T-helper 17 cell (primary cell): ENCODE results near the gene RAD23A. TPM values are rescaled to one million over a fixed set of nuclear protein-coding genes. Genes with fewer than 3 reads are reported as not detected.
"Not testable (repeated sequence)": the region's sequence is repeated elsewhere in the genome, so short reads cannot be mapped to it uniquely, and the experiment has no call there.

Experiments
- ATAC-seq: fragments of 150-1000 bp; cut with Tn5 transposase; 2 replicates; pipeline ENCODE4 v1.10.0; 2021; ENCODE audit warnings: mild to moderate bottlenecking, moderate library complexity
- DNase-seq, 3 donors: peaks; one replicate each; pipeline versions ENCODE4 v3.0.0 to v3.0.0-alpha.2; 2020 to 2021
- H3K9me3 ChIP-seq: one replicate; pipeline ENCODE4 v1.7.0; 2013; ENCODE audit warnings: low read length, mild to moderate bottlenecking; ENCODE audit not compliant: control insufficient read depth, poor library complexity, severe bottlenecking
- H3K27ac Mint-ChIP-seq: one replicate; pipeline ENCODE4 v1.8.0; 2022; ENCODE audit warnings: mild to moderate bottlenecking, moderate library complexity, mixed read lengths
- H3K27me3 Mint-ChIP-seq: one replicate; pipeline ENCODE4 v1.8.0; 2022; ENCODE audit warnings: mixed read lengths
- H3K36me3 Mint-ChIP-seq: one replicate; pipeline ENCODE4 v1.8.0; 2022; ENCODE audit warnings: low read depth, mixed read lengths
- H3K4me1 Mint-ChIP-seq: one replicate; pipeline ENCODE4 v1.8.0; 2022; ENCODE audit warnings: mild to moderate bottlenecking, mixed read lengths
- H3K4me3 Mint-ChIP-seq: one replicate; pipeline ENCODE4 v1.8.0; 2022; ENCODE audit warnings: mild to moderate bottlenecking, moderate library complexity, mixed read lengths
- total RNA-seq, 4 donors: library from RNA in 2 of 4; stranded (reverse) in 2 of 4; gene quantifications; one replicate each; pipeline ENCODE4 v1.2.3 and lab custom pipeline; 2022 to 2026

Gene RAD23A
- total RNA-seq, 2 donors from 2014 or later: 74.1 to 82.1 TPM

GRCh38 chr19:12944104-12944674 is 1.5 kb upstream of the RAD23A start:
- H3K9me3 ChIP-seq: no peaks in the 10 kb centered on the region
- H3K4me1 Mint-ChIP-seq: peaks cover 41% of the 10 kb centered on the region
- H3K27ac Mint-ChIP-seq: peak overlapping the region; percentile 98
- peak overlapping the region; percentile 67 for H3K4me3 Mint-ChIP-seq
- no peak for DNase-seq
- no peak for ATAC-seq
- no peaks in the 10 kb centered on the region for H3K27me3 Mint-ChIP-seq
- peaks cover 13% of the 10 kb centered on the region for H3K36me3 Mint-ChIP-seq

GRCh38 chr19:12946092-12946721 is 545 bp downstream of the RAD23A start:
- H3K4me3 Mint-ChIP-seq: peak overlapping the region; percentile 91
- H3K36me3 Mint-ChIP-seq: peaks cover 13% of the 10 kb centered on the region
- peaks cover 28% of the 10 kb centered on the region for H3K4me1 Mint-ChIP-seq
- DNase-seq (peak; percentile 28 to 39 (median 37)), ATAC-seq (peak; percentile 50)
- no peaks in the 10 kb centered on the region for H3K9me3 ChIP-seq
- peak overlapping the region; percentile 98 for H3K27ac Mint-ChIP-seq
- no peaks in the 10 kb centered on the region for H3K27me3 Mint-ChIP-seq

DNA sequence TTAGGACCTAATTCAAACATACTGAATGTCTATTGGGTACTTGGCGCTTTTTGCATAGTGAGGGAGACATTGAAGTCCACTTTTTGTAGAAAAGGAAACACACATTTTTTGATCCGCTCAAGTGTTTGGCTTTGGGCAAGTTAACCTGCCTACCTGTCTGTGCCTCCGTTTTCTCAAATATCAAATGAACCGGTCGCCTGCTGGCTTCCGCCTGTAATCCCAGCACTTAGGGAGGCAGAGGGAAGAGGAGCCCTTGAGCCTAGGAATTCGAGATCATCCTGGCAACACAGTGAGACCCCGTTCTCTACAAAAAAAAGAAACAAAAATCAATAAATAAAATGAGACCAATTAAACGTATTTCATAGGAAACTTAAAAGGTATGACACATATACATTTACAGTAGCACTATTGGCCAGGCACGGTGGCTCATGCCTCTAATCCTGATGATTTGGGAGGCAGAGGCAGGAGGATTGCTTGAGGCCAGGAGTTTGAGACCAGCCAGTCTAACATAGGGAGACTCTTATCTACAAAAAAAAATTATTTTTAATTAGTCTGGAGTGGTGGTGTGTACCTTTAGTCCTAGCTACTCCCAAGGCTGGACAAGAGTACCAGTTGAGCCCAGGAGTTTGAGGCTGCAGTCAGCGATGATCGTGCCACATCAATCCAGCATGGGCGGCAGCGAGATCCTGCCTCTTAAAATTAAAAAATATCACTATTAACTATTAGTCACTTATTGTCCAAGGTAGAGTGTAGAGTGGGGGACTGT is 1.3 kb downstream of the RAD23A start:
- Mint-ChIP-seq H3K27ac (peak overlapping the region; percentile 98), H3K36me3 (peaks cover 13% of the 10 kb centered on the region), H3K4me1 (peaks cover 28% of the 10 kb centered on the region), H3K27me3 (no peaks in the 10 kb centered on the region), H3K4me3 (peak overlapping the region; percentile 91)
- H3K9me3 ChIP-seq: no peaks in the 10 kb centered on the region
- ATAC-seq (no peak), DNase-seq (no peak)

DNA sequence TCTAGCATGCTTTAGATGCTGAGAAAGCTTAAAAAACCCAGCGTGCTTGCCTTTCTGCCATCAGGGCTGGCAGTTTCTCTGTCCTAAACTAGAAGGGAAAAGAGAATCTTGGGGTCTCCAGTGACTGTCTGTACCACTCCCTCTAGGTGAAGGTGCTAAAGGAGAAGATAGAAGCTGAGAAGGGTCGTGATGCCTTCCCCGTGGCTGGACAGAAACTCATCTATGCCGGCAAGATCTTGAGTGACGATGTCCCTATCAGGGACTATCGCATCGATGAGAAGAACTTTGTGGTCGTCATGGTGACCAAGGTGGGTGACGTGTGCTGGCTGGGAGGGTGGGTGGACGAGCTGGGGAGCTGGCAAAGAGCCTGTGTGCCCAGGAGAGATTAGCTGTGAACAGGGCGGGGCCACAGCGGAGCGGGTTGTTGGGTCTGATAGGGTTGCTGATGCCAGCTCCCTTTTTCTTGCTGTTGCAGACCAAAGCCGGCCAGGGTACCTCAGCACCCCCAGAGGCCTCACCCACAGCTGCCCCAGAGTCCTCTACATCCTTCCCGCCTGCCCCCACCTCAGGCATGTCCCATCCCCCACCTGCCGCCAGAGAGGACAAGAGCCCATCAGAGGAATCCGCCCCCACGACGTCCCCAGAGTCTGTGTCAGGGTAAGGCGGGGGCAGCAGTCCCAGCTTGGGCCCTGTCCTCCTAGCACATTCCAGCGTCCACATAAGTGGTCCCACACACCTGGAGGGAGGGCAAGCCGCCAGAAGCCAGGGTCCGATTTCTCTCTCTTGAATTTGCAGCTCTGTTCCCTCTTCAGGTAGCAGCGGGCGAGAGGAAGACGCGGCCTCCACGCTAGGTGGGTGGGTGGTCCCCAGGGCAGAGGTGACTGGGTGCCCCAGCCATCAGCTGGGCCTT is 2.3 kb downstream of the RAD23A start:
- peak overlapping the region; percentile 98 for H3K27ac Mint-ChIP-seq
- peaks cover 28% of the 10 kb centered on the region for H3K4me1 Mint-ChIP-seq
- DNase-seq (no peak), ATAC-seq (no peak)
- H3K27me3 Mint-ChIP-seq: no peaks in the 10 kb centered on the region
- peak overlapping the region; percentile 31 for H3K4me3 Mint-ChIP-seq
- no peaks in the 10 kb centered on the region for H3K9me3 ChIP-seq
- H3K36me3 Mint-ChIP-seq: peaks cover 13% of the 10 kb centered on the region

- peaks cover 22% of the 10 kb centered on the region for H3K4me1 Mint-ChIP-seq
- no peaks in the 10 kb centered on the region for H3K9me3 ChIP-seq
- no peaks in the 10 kb centered on the region for H3K27me3 Mint-ChIP-seq
- no peak overlapping the region for H3K27ac Mint-ChIP-seq
- H3K4me3 Mint-ChIP-seq: peak overlapping the region; percentile 31
- ATAC-seq (no peak), DNase-seq (no peak)
- peaks cover 9% of the 10 kb centered on the region for H3K36me3 Mint-ChIP-seq
Measured at GRCh38 chr19:12948612-12949362, 3.1 kb downstream of the RAD23A start.

DNA sequence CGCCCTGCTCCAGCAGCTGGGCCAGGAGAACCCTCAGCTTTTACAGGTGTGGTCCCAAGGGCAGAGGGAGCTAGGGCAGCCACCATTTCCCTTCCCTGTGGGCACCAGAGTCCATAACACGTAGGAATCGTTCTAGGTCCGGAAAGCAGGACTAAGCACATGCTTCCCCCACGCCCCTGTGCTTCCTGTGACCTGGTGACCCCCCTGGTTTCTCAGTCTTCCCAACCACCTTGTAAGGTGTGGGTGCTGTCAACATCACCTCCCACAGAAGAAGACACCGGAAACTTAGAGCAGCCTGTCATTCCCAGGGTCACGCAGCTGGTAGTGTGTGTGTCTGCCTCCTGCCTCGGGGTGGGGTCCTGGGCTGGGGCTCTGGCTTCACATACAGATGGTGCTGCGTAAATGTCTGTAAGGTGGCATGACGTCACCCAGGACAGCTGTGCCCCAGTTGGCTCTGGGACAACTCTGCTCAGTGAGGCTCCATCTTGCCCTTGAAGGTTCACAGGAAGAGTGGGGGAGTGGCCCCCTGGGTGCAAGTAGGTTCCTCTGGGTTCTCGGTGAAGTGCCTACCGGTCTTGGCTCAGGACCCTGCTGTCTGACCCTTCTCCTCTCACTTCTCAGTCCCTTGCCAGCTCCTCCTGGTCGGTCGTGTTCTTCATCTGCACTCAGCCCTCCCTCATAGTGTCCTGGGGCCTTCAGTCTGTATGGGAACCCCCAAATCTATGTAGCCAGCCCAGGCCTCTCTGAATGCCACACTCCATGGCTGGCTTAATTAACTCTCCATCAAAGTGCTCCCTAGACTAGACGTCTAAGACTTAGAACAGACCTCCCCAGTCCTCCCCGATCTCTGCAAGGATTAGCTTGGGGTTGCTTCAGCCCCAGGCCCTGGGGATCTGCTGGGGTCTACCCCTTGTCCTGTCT is 4.0 kb downstream of the RAD23A start:
- peak overlapping the region; percentile 74 for H3K27ac Mint-ChIP-seq

GRCh38 chr19:12952050-12952449 is 6.4 kb downstream of the RAD23A start:
- DNase-seq, H3K9me3 ChIP-seq, H3K4me3 Mint-ChIP-seq, H3K27me3 Mint-ChIP-seq, ATAC-seq, H3K36me3 Mint-ChIP-seq: not testable (repeated sequence)
- H3K27ac Mint-ChIP-seq: peak overlapping the region; percentile 43
- H3K4me1 Mint-ChIP-seq: peaks cover 24% of the 10 kb centered on the region

More for the DNA sequence above, 4.0 kb downstream of the RAD23A start:
- H3K36me3 Mint-ChIP-seq: peaks cover 10% of the 10 kb centered on the region
- DNase-seq: no peak
- no peak for ATAC-seq
- no peak overlapping the region for H3K4me3 Mint-ChIP-seq
- no peaks in the 10 kb centered on the region for H3K9me3 ChIP-seq
- H3K4me1 Mint-ChIP-seq: peaks cover 26% of the 10 kb centered on the region
- no peaks in the 10 kb centered on the region for H3K27me3 Mint-ChIP-seq

- ATAC-seq: no peak
- H3K4me1 Mint-ChIP-seq: peaks cover 23% of the 10 kb centered on the region
- no peaks in the 10 kb centered on the region for H3K9me3 ChIP-seq
- peak overlapping the region; percentile 43 for H3K27ac Mint-ChIP-seq
- H3K27me3 Mint-ChIP-seq: no peaks in the 10 kb centered on the region
- DNase-seq: no peak
- no peak overlapping the region for H3K4me3 Mint-ChIP-seq
- peaks cover 7% of the 10 kb centered on the region for H3K36me3 Mint-ChIP-seq
Measured at GRCh38 chr19:12952488-12953137, 7.0 kb downstream of the RAD23A start.

- H3K27me3 Mint-ChIP-seq: no peaks in the 10 kb centered on the region
- peaks cover 21% of the 10 kb centered on the region for H3K4me1 Mint-ChIP-seq
- peak overlapping the region; percentile 2 for H3K4me3 Mint-ChIP-seq
- peak overlapping the region; percentile 60 for H3K27ac Mint-ChIP-seq
- peaks cover 7% of the 10 kb centered on the region for H3K36me3 Mint-ChIP-seq
- no peak for DNase-seq
- no peak for ATAC-seq
- no peaks in the 10 kb centered on the region for H3K9me3 ChIP-seq
Measured at GRCh38 chr19:12953138-12953798, 7.6 kb downstream of the RAD23A start.

- Mint-ChIP-seq H3K27ac (peak overlapping the region; percentile 60), H3K4me1 (peaks cover 21% of the 10 kb centered on the region), H3K4me3 (peak overlapping the region; percentile 28), H3K36me3 (peaks cover 7% of the 10 kb centered on the region), H3K27me3 (no peaks in the 10 kb centered on the region)
- no peaks in the 10 kb centered on the region for H3K9me3 ChIP-seq
- ATAC-seq: no peak
- DNase-seq: no peak
Measured at GRCh38 chr19:12953799-12954611, 8.3 kb downstream of the RAD23A start.
